Measurements from ENCODE around the gene PCDH1.

DNA sequence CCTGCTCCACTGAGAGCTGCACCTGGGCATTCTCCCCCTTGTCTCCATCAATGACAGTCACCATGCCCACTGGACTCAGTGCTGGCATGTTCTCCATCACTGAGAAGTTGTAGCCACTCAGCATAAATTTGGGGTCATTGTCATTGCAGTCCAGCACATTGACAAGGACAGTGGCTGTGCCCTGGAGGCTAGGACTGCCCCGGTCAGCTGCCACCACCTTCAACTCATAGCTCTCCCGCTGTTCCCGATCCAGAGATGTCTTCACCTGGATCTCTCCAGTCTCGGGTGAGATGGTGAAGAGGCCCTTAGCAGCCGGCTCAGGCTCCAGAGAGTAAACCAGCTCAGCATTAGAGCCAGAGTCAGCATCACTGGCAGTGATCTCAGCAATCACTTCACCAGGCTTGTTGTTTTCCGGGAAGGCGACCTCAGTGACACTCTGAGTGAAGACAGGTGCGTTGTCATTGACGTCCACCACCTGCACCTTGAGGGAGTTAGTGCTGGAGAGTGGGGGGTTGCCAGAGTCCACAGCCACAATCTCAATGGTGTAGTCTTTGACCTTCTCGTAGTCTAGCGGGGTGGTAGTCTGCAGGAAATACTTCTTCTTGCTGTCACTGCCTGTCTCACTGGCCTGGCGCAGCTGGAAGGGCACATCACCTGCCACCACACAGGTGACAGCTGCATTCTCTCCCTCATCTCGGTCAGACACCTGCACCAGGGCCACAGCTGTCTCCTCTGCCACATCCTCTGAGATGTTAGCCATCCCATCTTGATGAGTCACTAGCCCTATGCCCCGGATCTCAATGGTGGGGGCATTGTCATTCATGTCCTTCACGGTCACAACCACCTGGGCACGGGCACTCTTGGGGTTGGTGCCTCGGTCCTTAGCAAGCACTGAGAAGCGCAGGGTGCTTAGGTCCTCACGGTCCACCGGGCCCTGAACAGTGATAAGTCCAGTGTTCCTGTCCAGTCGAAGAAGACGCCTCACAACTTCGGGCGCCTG lies 13.5 kb downstream of the PCDH1 start:
- TF ChIP-seq, protein P1, sequence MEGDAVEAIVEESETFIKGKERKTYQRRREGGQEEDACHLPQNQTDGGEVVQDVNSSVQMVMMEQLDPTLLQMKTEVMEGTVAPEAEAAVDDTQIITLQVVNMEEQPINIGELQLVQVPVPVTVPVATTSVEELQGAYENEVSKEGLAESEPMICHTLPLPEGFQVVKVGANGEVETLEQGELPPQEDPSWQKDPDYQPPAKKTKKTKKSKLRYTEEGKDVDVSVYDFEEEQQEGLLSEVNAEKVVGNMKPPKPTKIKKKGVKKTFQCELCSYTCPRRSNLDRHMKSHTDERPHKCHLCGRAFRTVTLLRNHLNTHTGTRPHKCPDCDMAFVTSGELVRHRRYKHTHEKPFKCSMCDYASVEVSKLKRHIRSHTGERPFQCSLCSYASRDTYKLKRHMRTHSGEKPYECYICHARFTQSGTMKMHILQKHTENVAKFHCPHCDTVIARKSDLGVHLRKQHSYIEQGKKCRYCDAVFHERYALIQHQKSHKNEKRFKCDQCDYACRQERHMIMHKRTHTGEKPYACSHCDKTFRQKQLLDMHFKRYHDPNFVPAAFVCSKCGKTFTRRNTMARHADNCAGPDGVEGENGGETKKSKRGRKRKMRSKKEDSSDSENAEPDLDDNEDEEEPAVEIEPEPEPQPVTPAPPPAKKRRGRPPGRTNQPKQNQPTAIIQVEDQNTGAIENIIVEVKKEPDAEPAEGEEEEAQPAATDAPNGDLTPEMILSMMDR (IDR thresholded peaks at IDR 0.05), result no peak
- TF ChIP-seq POLR2A (IDR thresholded peaks at IDR 0.05), result no peak
